A172 (cell line): Measurements from ENCODE around the gene MESP2. TPM values are rescaled to one million over a fixed set of nuclear protein-coding genes. Genes with fewer than 3 reads are reported as not detected.

Experiments used
- DNase-seq: peaks from one replicate; pipeline ENCODE4 v3.0.0-alpha.2; 2015; ENCODE audit warnings: low spot score
- total RNA-seq: library from RNA; depleted of rRNA; stranded (reverse); fragments of >200 nt; shearing (Covaris generic); gene quantifications from 2 replicates; pipeline ENCODE4 v1.2.3, GENCODE V29; 2014; rRNA removed

MESP2 gene, protein sequence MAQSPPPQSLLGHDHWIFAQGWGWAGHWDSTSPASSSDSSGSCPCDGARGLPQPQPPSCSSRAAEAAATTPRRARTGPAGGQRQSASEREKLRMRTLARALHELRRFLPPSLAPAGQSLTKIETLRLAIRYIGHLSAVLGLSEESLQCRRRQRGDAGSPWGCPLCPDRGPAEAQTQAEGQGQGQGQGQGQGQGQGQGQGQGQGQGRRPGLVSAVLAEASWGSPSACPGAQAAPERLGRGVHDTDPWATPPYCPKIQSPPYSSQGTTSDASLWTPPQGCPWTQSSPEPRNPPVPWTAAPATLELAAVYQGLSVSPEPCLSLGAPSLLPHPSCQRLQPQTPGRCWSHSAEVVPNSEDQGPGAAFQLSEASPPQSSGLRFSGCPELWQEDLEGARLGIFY
- not detected in 2 replicates for total RNA-seq

DNA sequence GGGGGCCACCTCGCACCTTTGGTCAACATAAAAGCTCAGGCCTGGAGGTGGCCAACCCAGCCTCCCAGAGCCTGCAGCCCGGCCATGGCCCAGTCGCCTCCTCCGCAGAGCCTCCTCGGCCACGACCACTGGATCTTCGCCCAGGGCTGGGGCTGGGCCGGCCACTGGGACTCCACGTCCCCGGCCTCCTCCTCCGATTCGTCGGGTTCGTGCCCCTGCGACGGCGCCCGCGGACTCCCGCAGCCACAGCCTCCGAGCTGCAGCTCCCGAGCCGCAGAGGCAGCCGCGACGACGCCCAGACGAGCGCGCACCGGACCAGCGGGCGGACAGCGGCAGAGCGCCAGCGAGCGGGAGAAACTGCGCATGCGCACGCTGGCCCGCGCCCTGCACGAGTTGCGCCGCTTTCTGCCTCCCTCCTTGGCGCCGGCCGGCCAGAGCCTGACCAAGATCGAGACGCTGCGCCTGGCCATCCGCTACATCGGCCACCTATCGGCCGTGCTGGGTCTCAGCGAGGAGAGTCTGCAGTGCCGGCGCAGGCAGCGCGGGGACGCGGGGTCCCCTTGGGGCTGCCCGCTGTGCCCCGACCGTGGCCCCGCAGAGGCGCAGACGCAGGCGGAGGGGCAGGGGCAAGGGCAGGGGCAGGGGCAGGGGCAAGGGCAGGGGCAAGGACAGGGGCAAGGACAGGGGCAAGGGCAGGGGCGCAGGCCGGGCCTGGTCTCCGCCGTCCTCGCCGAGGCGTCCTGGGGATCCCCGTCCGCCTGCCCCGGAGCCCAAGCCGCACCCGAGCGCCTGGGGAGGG is at the start of gene MESP2:
MESP2 (plus strand) TSS at position 59 of the 799 bp plus-strand sequence; CDS start at position 85, 26 bp downstream.
- no peak for DNase-seq

DNA sequence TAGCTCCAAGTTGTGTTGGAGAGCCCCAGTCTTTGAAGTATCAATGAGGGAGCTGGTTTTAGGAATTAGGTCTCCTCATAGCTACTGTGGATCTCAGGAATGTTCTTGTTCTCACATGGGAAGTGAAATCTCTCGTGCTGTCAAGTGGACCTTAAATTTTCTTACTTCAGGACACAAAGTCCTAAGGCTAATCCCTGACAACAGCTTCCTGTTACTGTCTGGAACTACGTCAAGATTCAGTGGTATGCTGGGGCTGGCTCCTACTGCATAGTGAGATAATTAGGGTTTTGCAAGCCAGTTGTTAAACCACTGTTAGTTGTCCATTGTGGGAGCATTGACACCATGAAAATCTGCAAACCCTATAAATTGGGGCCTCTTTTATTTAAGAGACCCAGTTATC is 47.9 kb upstream of the MESP2 start:
- DNase-seq = no peak

DNA sequence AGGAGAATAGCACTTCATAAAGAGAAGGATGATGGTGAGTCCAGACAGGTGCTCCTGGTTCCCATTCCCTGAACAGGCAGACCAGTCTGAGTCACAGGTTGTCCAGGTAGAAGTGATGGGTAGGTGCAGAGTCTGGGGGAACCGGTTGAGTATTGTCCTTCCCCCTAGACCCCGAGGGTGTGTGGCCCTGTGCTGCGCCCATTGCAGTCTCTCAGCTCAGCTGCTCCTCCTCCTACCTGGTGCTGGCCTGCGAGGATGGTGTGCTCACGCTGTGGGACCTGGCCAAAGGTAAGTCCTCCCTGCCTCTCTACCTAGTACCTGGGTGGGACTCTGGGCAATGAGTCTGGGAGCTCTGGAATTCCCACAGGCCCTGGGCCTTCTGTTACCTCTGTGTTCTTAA is 44.9 kb upstream of the MESP2 start:
- DNase-seq = no peak

DNA sequence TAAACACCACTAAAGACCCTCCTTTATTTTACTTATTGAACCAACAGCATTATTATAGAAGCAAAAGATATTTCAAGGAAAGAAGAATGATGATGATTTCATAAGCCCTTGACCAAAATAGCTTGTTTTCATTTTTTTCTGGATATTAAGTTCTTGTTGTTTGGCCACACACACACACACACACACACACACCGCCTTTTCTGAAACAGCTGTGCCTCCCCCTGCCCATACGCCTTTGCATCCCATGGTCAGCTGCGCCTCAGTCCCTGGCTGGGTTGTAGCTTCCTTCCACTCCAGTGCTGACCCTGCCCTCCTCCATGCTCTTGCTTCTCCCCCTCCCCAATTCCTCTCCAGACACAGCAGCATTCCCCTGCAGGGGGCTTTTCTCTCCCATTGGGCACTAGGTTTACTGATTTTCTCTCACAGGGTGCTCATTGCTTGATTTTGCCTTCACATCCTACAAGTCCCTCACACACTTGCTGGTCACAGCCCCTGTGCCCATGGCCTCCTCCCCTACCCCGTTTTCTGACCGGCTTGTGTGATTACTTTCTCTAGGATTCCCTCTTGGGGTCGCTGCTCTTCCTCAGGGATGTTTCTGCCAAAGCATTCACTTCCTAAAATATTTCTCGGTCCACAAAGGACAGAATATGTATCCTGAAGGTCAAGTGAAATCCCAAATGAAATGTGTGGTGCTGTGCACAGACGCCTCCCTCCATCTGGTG is 43.5 kb upstream of the MESP2 start:
- no peak for DNase-seq

DNA sequence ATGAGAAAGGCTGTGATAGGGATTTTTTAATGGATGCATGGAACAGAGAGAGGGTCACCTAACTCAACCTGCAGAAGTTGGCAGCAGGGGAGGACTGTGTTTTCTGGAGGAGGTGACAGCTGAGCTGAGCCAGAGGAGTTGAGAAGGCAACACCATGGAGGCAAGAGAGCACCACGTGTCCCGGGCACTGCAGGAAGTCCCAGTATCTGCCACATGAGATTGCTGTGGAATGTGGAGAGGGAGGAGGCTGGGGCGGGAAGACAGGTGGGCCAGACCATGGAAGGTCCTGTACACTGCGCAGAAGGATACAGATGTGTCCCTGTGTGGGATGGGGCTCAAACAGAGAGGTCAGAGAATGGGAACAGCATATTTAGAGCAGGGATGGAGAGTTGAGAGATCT is 40.4 kb upstream of the MESP2 start:
- no peak for DNase-seq

DNA sequence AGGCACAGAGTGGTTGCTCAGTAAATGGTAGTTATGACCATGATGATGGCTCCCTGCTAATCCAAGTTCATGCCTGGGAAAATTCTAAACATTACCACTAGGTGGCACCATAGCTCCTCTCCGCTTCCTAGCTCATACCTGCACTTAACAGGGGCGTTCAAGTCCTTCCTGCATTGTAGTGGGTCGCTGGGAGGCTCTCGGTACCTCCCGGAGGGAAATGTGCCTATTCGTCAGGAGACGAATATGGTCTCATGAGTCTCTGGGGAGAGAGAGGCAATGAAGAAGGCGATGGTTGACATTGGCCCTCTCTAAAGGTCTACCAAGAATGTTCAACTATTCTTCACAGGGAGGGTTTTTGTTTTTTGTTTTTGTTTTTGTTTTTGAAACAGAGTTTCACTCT is 36.0 kb upstream of the MESP2 start:
- peak; percentile 61 for DNase-seq

DNA sequence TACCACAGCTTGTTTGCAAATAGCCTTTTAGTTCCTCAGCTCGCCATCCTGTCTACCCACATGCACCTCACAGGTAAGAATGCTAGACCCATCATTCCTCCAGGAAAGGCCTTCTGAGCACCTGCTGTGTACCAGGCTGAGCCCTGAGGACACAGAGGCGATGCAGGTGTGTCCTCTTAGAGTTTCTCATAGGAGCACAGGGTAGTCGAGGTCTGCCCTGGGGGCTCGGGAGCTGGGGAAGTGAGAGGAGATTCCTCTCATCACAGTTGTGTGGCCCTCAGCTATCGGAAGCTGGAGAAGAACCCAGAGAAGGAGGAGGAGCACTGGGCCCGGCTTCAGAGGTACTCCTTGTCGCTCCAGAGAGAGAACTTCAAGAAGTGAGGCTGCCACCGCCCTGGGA is 33.1 kb upstream of the MESP2 start:
- DNase-seq = no peak

DNA sequence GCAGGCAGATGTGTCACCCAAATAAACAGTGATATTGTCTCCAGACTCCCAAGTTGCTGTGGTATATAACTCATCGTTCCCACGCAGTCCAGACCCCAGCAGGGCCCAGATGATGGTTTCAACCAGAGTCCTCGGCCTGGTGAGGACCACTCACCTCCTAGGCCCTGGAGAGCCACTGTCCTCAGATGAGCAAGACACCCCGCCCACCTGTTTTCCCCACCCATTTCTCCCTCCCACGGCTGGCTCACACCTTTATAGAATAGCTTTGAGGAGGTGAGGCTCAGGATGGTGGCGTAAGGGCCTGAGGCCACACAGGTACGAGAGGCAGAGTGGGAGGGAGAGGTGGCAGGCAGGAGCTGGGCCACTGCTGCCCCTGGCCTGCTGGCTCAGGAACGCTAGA is 32.5 kb upstream of the MESP2 start:
- DNase-seq = no peak

DNA sequence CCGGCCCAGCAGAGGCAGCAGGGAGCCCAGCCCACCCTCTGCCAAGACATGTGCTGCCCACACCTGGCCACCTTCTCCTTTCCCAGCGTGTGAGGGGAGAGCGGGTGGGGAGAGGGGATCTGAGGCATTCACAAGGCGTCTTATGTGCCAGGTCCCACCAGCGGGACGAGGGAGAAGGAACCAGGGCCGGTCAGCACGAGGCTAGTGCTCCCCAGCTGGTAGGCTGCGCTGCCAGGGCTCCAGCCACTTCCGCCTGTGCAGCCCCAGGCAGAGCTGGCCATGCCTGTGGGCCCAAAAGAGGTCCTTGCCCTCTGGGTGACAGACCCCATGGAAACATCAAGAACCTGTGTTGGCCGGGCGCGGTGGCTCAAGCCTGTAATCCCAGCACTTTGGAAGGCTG is 31.0 kb upstream of the MESP2 start:
- DNase-seq = no peak

DNA sequence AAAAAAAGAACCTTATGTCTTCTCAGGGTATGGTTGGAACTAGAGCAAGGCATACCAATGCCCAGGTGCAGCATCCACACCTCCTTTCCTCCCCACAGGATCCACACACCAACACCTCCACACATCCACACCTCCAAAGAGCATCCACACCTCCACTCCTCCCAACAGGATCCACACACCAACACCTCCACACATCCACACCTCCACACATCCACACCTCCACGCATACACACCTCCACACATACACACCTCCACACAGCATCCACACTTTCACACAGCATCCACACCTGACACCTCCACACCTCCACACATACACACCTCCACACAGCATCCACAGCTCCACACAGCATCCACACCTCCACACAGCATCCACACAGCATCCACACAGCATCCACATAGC is 30.4 kb upstream of the MESP2 start:
- no peak for DNase-seq

DNA sequence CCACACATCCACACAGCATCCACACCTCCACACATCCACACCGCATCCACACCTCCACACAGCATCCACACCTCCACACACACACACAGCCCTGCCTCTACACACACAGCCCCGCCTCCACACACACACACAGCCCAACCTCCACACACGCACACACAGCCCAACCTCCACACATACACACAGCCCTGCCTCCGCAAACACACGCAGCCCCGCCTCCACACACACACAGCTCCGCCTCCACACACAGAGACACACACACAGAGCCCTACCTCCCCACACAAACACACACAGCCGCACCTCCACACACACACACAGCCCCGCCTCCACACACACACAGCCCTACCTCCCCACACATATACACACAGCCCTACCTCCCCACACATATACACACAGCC is 29.7 kb upstream of the MESP2 start:
- no peak for DNase-seq

DNA sequence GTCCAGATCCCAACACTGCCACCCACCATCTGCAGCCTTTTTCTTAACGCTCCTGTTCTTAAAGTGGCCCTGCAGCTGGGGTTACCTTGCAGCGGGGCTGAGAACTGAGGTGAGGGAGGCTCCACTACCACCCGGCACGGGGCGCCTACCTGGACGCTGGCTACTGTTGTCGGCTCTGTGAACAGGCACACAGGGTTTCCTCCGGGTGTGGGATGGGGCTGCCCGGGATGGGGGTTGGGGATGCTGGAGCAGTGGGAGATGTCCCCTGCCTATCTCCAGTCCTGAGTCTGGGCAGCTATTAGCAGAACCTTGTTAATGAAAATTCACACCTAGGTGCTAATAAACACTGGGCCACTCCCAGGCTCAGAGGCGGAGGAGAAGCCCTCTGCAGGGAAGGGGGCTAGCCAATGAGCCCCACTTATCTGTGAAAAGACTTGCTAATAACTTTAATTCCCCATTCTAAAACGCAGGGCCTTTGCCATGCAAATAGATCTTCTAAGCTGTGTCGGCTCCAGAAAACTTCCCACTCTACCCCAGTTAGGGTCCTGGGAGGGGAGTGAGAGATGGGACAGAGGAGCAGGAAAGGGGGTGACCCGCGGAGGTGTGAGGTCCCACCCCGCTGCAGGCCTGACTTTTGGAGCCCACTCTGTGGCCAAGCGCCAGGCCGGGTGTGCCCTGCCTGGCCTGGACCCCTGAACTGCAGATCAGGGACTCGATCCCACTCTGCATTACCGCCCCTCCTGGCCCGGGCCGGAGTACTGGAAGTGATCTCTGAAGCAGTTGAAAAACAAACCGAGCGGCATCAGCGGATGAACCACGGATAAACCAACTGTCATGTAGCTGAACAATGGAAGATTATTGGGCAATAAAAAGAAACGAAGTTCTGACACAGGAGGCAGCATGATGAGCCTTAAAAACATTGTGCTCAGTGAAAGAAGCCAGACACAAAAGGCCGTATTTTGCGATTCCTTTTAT is 28.1 kb upstream of the MESP2 start:
- DNase-seq = no peak

DNA sequence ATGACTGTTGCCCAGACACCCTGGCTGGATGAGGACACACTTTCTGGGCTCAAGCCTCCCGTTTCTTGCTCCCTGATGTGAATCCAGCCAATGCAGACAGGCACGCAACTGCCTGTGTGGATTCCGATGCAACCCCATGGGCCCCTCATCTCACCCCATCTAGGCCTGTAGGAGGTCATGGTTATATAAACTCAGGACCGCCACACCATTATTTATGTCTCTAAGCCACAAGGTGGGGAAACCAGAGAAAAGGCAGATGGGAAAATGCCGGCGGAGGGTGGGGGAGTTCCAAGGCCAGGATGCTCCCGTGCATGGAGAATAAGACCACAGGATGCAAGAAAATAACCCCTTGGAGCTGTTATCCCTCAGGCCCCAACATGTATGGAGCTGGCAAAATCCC is 27.1 kb upstream of the MESP2 start:
- no peak for DNase-seq

DNA sequence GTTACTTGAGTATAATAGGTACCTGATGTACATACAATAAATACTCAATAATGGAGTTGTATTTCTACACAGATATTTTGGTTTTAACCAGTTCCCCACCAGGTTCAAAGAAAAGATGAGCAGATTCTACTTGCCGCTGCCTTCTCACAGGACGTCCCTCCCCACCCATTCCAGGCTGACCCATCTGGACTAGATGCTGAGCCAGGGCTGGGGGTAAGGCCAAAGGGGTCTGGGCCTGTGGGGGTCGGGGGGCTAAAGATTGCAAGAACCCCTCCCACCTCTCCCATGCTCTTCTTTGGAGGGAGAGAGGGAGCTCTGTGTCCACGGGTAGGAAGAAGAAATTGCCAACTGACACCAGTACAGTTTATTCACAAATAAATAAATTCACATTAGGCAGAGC is 26.6 kb upstream of the MESP2 start:
- DNase-seq = no peak

DNA sequence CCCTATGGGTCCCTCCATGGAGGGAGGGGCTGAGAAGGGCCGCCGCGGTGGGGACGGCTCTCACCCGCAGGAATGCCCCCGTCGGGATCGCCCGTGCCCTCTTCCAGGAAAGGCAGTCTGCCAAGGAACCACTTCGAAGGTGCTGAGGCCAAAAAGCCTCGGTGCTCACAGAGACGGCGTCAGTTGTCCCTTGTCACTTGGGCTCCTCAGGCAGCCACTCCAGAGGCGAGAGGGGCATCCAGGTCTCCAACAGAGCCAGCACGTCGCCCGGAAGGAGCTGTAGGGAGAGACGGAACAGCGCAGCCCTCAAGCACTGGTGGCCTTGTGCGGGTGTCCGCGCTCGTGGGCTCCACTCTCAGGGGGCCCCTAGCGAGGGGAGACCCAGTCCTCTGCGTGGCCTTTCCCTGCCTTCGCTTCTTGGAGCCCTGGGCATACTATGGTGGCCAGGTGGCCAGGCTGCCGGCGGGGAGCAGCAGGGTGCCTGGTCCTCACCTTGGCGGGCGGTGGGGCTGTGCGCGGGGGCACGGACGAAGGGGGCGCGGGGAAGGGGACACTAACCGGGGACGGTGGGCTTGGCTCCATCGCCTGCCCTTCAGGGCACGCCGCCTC is 26.1 kb upstream of the MESP2 start:
- no peak for DNase-seq

DNA sequence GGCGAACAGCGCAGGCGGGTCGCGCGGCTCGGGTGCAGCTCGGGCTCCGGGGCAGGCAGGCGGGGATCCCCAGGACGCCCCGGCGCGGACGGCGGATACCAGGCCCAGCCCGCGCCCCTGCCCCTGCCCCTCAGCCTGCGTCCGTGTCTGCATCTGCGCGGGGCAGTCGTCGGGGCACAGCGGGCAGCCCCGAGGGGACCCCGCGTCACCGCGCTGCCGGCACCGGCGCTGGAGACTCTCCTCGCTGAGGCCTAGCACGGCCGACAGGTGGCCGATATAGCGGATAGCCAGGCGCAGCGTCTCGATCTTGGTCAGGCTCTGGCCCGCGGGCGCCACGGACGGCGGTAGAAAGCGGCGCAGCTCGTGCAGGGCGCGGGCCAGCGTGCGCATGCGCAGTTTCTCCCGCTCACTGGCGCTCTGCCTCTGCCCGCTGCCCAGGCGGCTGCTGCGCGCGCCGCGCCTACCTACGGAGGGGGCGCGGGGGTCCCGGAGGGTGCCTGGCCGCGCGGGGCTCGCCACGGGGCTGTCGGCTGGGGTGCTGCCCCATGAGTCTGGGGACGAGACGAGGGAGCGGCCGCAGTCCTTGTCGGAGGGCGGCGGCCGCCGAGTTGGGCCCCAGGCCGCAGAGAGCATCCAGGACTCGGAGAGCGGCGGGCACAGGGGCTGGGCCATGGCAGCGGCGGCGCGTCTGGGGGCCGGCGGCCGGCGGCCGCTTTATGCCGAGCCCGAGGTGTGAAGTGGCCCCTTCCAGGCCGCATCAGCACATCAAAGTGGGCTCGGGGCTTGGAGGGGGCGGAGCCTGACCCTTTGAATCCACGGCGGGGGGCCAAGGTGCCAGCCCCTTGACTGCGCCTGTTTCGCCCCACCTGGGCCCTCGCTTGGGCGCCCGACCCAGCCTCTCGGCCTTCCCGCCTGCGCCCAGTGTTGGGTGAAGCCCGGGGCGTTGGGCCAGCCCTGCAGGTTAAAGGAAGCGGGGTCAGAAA is 25.3 kb upstream of the MESP2 start, which contains the start of gene MESP1:
MESP1 (minus strand) TSS at position 690 of the 983 bp plus-strand sequence; CDS start at position 672, 18 bp downstream.
- DNase-seq = peak; percentile 74

DNA sequence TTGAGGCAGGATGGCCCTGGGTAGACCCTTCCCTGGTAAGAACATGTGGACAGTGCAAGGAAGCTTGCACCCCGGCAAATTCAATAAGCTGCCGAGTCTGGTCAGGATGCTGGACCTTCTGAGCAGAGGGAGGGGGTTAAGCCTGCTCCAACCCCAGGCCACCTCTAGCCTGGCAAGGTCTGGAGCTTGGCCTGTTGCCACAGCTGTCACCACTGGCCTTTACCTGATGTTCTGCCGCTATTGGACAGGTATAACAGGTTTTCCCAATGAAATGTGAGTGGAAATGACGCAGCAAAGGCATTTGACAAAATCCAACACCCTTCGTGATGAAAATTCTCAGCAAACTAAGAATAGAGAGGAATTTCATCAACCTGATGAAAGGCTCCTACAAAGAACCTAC is 24.4 kb upstream of the MESP2 start:
- no peak for DNase-seq

DNA sequence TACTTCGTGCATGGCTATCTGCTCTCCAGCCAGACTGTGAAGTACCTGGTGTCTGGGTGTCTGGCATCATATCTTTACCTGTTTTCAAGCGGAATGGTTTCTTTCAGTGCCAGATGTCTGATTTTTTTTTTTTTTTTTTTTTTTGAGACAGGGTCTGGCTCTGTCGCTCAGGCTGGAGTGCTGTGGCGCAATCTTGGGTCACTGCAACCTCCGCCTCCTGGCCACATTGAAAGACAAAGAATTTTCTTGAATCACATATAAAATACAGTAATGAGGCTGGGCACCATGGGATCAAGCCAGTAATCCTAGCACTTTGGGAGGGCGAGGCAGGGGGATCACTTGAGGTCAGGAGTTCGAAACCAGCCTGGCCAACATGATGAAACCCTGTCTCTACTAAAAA is 22.3 kb upstream of the MESP2 start:
- DNase-seq = no peak

DNA sequence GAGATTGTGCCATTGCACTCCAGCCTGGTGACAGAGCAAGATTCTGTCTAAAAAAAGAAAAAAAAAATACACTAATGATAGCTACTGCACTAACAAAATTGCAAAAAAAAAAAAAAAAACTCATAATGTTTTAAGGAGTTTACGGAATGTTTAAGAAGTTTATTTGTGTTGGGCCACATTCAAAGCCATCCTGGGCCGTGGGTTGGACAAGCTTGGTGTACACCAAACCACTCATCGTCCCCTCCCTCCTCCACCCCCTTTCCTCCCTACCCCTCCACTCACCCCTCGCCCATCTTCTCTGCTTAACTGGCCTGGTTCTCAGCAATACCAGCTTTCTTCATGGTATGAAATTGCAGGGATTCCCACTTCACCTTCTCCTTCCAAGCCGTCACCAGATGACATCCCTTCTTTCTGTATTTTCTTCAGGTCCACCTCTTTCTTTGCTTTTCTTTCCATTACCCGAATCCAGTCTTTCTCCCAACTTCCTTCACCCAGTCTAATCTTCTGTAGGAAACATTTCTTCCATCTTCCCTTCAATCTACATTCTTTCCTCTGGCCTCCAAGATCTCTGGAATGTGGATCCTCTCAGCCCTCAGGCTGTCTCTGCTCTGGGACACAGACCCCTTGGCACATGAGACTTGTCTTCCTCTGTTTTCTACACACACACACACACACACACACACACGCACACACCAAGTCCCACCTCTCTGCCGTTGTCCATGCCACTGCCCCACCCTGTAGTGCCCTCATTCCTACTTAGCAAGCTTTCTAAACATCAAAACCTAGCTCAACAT is 21.6 kb upstream of the MESP2 start:
- peak; percentile 36 for DNase-seq
